Gastrocnemius medialis (tissue), 4 donors: ENCODE measurements around the gene PGLYRP2.

ENCODE experiments used
- POLR2A ChIP-seq, 2 donors: fragments of 450-650 bp; IDR thresholded peaks; one replicate each; pipeline ENCODE4 v1.6.1; 2017; ENCODE audit warnings: antibody characterized with exemption in 2 of 2, mild to moderate bottlenecking in 2 of 2, moderate library complexity in 2 of 2
- TF ChIP-seq, protein P1 (sequence below), 5 experiments: fragments of 450-650 bp in 3 of 5; fragments of 200-600 bp in 2 of 5; sonication (generic) in 2 of 5; IDR thresholded peaks in 4 of 5; conservative IDR thresholded peaks in 1 of 5; 1 replicate in 4 of 5; 2 replicates in 1 of 5; pipeline ENCODE4 v1.5.1; 2016 to 2019; ENCODE audit warnings: antibody characterized with exemption in 5 of 5, mild to moderate bottlenecking in 3 of 5, moderate library complexity in 3 of 5

DNA sequence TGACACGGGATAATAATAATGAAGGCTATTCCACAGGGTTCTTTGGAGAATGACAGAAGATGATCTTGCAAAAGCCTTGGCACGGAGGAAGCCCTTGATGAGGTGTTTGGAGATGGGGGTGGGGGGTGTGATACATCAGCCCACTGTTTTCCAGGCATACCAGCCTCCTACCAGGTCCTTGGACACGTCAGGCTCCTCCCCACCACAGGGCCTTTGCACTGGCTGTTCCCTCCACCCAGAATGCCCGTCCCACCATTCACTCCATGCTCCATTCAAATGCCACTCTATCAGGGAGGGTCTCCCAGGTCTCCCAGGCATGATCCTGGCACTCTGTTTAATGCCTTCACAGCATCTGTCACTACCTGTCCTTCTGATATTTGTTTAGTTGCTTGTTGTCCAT is 32.2 kb downstream of the PGLYRP2 start:
- TF ChIP-seq, protein P1, sequence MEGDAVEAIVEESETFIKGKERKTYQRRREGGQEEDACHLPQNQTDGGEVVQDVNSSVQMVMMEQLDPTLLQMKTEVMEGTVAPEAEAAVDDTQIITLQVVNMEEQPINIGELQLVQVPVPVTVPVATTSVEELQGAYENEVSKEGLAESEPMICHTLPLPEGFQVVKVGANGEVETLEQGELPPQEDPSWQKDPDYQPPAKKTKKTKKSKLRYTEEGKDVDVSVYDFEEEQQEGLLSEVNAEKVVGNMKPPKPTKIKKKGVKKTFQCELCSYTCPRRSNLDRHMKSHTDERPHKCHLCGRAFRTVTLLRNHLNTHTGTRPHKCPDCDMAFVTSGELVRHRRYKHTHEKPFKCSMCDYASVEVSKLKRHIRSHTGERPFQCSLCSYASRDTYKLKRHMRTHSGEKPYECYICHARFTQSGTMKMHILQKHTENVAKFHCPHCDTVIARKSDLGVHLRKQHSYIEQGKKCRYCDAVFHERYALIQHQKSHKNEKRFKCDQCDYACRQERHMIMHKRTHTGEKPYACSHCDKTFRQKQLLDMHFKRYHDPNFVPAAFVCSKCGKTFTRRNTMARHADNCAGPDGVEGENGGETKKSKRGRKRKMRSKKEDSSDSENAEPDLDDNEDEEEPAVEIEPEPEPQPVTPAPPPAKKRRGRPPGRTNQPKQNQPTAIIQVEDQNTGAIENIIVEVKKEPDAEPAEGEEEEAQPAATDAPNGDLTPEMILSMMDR (IDR thresholded peaks at IDR 0.05 in 4 of 5, conservative IDR thresholded peaks at IDR 0.05 in 1 of 5), result no peak
- no peak for TF ChIP-seq POLR2A (IDR thresholded peaks at IDR 0.05)
